ENCODE data around the gene NCOA6.

Gene NCOA6

DNA sequence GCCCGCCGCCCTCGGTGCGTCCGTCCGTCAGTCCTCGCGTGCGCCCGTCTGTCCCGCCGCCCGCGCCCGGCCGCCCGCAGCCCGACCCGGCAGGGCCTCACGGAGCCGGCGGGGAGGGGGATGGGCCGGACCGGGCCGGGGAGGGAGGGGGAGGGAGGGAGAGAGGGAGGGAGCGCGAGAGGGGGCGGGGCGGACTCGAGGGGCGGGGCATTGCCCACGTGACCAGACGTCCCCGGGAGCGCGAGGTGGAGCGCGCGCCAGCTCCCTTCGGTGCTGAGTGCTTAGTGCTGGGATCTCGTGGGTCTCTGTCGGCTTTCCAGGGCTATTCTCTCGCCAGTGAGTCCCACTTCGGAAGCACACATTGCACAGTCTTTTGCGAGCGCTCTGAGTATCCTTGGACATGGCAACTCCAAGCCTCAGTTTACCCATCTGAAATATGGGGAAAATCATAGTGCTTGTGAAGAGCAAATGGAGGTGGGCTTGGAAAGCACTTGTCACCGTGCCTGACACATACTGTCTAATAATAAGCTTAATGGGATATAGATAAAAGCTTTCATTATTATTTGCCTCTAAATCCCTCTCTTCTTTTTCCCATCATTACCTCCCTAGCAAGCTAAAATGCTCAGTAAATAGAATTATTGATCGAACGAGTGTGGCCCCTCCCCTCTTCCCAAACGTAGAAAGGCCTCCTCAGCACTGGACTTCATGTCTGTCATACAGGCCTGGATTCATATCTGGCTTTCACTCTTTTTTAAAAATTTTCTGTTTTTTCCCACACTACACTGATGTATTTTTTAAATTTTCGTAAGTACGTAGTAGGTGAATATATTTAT is at the start of gene NCOA6:
TSS of gene NCOA6 (minus strand) at position 122 of the 833 bp plus-strand sequence. CDS start 43,296 bp downstream, outside the sequence.
- peak; percentile 93 for DNase-seq (ENCODE audit: low spot score)
- TF ChIP-seq, protein P1, sequence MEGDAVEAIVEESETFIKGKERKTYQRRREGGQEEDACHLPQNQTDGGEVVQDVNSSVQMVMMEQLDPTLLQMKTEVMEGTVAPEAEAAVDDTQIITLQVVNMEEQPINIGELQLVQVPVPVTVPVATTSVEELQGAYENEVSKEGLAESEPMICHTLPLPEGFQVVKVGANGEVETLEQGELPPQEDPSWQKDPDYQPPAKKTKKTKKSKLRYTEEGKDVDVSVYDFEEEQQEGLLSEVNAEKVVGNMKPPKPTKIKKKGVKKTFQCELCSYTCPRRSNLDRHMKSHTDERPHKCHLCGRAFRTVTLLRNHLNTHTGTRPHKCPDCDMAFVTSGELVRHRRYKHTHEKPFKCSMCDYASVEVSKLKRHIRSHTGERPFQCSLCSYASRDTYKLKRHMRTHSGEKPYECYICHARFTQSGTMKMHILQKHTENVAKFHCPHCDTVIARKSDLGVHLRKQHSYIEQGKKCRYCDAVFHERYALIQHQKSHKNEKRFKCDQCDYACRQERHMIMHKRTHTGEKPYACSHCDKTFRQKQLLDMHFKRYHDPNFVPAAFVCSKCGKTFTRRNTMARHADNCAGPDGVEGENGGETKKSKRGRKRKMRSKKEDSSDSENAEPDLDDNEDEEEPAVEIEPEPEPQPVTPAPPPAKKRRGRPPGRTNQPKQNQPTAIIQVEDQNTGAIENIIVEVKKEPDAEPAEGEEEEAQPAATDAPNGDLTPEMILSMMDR (IDR thresholded peaks at IDR 0.05; ENCODE audit: extremely low read depth, missing control alignments) = no peak

DNA sequence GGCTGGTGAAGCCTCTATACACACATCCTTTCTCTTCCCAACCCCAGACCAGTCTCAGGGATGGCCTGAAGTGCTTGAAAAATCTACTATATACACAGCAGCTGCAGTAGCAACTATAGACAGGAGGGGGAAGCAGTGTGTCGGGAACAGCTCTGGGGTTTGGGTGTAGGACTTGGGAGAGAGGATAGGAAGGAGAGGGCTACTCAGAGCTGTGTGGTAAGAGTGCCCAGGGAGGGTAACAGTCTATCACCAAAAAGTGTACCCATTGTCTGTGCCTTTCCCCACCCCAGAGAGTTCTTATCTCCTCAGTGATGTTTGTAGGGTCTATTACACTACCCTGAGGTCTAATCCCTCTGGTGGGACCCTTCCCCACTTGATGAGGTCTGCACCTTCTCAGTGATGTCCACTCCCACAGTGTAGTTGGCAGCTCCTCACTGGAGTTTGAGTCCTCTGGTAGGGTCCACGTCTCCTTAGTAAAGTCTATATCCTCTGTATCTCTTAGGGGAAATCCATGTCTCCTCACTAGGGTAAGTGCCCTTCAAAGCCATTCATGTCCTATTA is 48.7 kb upstream of the NCOA6 start:
- TF ChIP-seq, protein P1 (IDR thresholded peaks at IDR 0.05; ENCODE audit: extremely low read depth, missing control alignments) = peak; percentile 88
- peak; percentile 79 for DNase-seq (ENCODE audit: low spot score)

DNA sequence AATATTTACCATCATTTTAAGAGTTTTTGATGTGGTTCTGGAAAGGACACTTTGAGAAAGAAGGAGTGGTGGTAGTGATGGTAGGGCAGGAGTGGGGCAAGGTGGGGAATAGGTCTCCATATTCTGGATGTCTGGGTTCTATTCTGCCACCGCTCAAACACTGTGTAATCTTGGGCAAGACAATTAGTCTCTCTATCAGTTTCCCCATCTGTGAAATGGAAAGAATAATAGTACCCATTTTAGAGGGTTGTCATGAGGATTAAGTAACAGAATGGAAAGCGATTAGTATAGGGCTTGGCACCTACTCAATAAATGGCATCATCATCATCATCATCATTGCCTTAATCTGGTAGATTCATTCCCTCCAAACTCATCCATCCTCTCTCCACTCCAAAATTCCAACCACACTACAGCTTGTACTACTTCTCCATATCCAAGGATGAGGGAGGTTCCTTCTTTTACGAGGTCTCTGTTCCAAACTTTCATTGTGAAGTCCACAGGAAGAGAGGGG is 48.2 kb upstream of the NCOA6 start:
- no peak for DNase-seq (ENCODE audit: low spot score)
- TF ChIP-seq, protein P1 (IDR thresholded peaks at IDR 0.05; ENCODE audit: extremely low read depth, missing control alignments) = no peak

DNA sequence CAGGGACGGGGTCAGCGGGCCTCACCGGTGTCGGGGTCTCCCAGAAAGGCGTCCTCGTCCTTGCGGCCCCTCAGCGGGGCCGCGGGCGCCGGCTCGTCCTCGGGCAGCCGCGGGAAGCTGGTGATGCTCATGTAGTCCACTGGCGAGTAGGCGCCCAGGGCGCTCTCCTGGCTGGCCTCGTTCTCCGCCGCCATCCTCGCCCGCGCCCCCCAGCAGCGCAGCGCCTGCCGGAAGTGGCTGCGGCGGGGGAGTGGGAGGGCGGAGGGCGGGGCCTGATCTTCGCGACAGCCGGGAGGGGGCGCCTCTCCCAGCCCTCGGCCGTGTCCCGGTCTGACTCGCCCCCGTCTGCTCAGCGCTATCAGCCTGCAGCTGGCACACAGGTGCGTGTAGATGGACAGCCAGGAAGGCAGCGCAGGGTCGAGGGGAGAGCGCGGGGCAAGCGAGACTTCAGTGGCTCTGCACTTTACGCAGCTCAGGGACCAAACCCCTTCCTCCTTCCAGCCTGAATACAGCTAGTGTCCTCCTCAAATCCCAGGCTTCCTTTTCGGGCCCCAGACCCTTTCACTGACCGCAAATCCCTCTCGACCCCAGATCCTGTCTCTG is 47.3 kb upstream of the NCOA6 start, which contains the start of gene GGT7:
TSS of gene GGT7 (minus strand) at position 235 of the 603 bp plus-strand sequence. CDS start at position 194, 41 bp downstream.
- DNase-seq (ENCODE audit: low spot score) = peak; percentile 93
- TF ChIP-seq, protein P1 (IDR thresholded peaks at IDR 0.05; ENCODE audit: extremely low read depth, missing control alignments) = peak; percentile 34

DNA sequence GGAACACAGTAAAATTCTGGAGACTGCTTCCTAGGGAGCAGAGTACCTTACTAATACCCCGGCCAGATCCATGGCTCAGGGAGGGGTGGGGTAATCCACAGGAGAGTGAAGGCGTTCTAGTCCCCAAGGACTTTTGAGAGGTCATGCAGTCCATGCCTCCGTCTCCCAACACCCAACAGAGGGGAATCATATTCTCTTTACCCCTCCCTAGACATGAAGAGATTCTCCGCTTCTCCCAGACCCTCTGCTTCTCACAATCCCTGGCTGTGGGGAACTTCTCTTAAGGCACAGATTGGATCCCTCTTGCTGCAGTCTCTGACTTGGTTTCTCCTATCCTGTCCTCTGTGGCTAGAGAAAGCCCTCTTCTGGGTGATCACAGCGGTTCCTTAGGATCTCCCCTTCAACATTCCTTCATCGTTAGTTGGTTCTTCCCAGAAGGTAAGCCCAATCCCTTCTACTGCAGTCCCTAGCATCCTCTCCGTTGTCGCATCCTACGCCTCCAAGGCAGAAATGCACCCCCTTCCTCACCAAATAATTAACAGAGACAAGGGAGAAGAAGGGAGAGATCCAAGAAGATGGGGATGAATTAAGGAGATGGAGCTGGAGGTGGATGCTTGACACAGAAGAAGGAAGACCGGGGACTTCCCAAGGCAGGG is 46.6 kb upstream of the NCOA6 start:
- no peak for DNase-seq (ENCODE audit: low spot score)
- TF ChIP-seq, protein P1 (IDR thresholded peaks at IDR 0.05; ENCODE audit: extremely low read depth, missing control alignments) = no peak

DNA sequence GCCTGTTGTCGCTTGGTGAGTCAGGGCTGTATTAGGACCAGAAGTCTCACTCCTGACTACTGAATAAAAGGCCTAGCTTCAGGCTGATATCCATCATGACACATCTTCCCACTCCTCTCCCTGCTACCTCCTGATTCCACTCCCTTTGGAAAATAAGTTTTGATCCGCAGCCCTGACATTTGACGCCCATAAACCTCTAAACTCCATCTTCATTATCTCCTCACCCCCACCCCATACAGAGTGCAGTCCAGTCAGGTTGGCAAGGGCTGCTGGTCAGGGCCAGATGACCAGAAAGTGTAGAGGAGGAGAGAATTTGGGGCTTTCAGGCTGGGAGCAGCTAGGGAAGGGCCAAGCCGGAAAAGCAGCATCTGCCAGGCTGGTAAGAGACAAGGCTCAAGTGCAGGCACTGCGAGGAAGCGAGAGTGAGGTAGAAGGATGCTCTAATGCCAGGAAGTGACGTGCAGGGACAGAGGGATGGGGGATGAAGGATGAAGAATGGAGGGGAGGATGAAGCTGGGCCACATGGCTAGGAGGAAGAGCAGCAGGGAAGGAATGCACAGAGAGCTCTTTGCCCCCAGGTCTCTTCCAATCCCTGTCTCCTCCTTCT is 46.0 kb upstream of the NCOA6 start:
- TF ChIP-seq, protein P1 (IDR thresholded peaks at IDR 0.05; ENCODE audit: extremely low read depth, missing control alignments) = no peak

More for the DNA sequence above, 46.0 kb upstream of the NCOA6 start:
- DNase-seq (ENCODE audit: low spot score) = no peak
